Duodenal mucosa (tissue), 2 donors: ENCODE measurements around the gene H3-3A.

ENCODE experiments used
- H3K27ac ChIP-seq: one replicate; pipeline ENCODE4 v1.7.0; 2013; ENCODE audit warnings: low read depth, low read length
- H3K27me3 ChIP-seq, 2 donors: one replicate each; pipeline ENCODE4 v1.7.0; 2013; ENCODE audit warnings: low read length in 2 of 2, control low read depth in 1 of 2; ENCODE audit not compliant: insufficient read depth in 2 of 2, control insufficient read depth in 1 of 2
- H3K36me3 ChIP-seq, 2 donors: one replicate each; pipeline ENCODE4 v1.7.0; 2013; ENCODE audit warnings: low read length in 2 of 2, control low read depth in 1 of 2; ENCODE audit not compliant: insufficient read depth in 2 of 2, control insufficient read depth in 1 of 2
- H3K4me1 ChIP-seq, 2 donors: one replicate each; pipeline ENCODE4 v1.7.0; 2013; ENCODE audit warnings: low read length in 2 of 2, control low read depth in 1 of 2; ENCODE audit not compliant: insufficient read depth in 2 of 2, control insufficient read depth in 1 of 2
- H3K4me3 ChIP-seq, 2 donors: one replicate each; pipeline ENCODE4 v1.7.0; 2013; ENCODE audit warnings: low read length in 2 of 2, low read depth in 1 of 2
- H3K9ac ChIP-seq, 2 donors: one replicate each; pipeline ENCODE4 v1.7.0; 2013; ENCODE audit warnings: low read length in 2 of 2, low read depth in 1 of 2
- H3K9me3 ChIP-seq, 2 donors: one replicate each; pipeline ENCODE4 v1.7.0; 2013; ENCODE audit warnings: low read length in 2 of 2, control low read depth in 1 of 2; ENCODE audit not compliant: control insufficient read depth in 1 of 2

The H3-3A gene

DNA sequence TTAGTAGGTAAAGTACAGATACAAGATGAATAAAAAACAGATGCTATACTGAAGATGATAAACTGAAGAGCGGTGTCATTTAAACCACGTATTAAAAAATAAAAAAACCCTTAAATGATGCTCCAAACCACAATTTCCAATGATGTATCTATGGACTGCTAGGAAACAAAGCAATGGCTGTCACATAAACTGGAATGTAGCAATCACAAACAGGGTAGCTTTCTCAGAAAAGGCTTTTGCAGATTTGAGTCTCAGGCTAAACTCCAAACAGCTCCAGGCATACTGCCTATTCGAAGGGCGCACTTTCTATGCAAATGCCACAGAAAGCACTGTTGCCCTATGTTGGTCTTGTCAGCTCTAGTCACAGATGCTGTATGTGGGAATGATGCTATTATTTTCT is 12.4 kb upstream of the H3-3A start:
- Histone ChIP-seq H3K36me3 (no peaks in the 10 kb centered on the region), H3K4me1 (peaks cover 12 to 22% of the 10 kb centered on the region in 2 donors), H3K9ac (no peak overlapping the region), H3K4me3 (no peak overlapping the region), H3K27me3 (no peaks in the 10 kb centered on the region), H3K9me3 (no peaks in the 10 kb centered on the region), H3K27ac (no peak overlapping the region)

DNA sequence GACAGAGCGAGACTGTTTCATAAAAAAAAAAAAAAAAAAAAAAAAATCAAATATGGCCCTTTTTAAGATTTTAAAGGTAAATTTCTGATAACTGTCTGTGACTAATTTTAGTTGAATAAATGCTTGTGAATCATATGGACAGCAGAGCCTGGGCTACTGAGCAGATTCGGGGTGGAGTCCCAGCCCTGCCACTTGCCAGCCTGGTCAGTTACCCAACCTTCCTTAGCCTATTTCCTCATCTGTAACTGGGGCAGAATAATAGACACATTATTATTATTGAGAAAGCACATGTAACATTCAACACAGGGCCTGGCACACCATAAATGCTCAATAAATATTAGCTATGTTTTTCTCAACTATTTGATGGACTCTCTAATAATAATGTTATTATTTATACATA is 11.2 kb upstream of the H3-3A start:
- H3K36me3 ChIP-seq = no peaks in the 10 kb centered on the region
- no peak overlapping the region for H3K9ac ChIP-seq
- no peaks in the 10 kb centered on the region for H3K27me3 ChIP-seq
- H3K4me3 ChIP-seq = no peak overlapping the region
- H3K4me1 ChIP-seq = peaks cover 12 to 15% of the 10 kb centered on the region in 2 donors
- no peaks in the 10 kb centered on the region for H3K9me3 ChIP-seq
- no peak overlapping the region for H3K27ac ChIP-seq

DNA sequence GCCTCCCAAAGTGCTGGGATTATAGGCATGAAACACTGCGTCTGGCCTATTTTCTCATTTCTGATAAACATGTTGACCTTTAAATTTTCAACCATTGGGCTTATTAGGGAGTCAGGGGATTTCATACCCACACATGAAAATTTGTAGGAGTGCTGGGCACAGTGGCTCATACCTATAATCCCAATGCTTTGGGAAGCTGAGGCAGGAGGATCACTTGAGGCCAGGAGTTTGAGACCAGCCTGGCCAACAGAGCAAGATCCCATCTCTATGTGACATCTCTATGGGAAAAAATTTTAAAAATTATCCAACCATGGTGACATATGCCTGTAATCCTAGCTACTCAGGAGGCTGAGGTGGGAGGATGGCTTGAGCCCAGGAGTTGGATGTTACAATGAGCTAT is 10.5 kb upstream of the H3-3A start:
- Histone ChIP-seq H3K9ac (no peak overlapping the region), H3K27me3 (no peaks in the 10 kb centered on the region), H3K27ac (no peak overlapping the region), H3K9me3 (no peaks in the 10 kb centered on the region), H3K4me1 (peaks cover 5 to 8% of the 10 kb centered on the region in 2 donors), H3K36me3 (no peaks in the 10 kb centered on the region), H3K4me3 (no peak overlapping the region)

DNA sequence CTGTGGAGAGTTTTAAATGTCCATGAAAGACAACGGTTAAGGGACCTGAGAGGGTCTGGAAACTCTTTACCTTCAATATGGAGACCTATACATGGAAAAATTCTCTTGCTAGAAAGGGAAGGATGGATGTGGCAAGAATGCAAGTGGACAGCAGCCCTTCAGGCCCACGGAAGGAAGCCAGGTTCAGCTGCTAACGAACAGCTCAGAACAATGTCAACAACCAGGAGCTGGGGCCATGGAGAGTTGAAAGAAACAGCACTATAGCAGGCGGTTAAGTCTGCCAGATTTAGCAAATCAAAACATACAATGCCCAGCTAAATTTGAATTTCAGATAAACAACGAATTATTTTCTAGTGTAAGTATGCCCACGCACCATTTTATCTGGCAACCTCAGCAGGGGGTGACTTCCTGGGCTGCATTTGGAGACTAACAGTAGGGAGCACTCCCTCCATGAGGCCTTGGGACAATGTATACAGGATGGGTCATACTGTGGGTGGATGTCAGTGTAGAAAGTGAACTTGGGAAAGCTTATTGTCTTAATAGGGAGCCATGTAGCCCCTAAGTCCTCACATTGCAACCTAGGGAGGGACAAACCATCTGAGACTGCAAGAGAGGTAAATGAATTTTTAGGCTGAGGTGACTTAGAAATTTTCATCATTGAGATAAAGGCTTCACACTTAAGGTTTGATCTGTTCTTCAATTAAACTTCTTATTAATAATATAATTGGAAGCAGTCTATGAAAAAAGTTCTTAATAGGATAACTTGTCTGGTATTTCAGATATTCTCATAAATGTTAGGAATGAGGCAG is 7.8 kb upstream of the H3-3A start:
- no peaks in the 10 kb centered on the region for H3K9me3 ChIP-seq
- no peak overlapping the region for H3K9ac ChIP-seq
- H3K36me3 ChIP-seq = peaks cover 0 to 3% of the 10 kb centered on the region in 2 donors
- H3K27me3 ChIP-seq = no peaks in the 10 kb centered on the region
- no peaks in the 10 kb centered on the region for H3K4me1 ChIP-seq
- H3K27ac ChIP-seq = no peak overlapping the region
- no peak overlapping the region for H3K4me3 ChIP-seq

DNA sequence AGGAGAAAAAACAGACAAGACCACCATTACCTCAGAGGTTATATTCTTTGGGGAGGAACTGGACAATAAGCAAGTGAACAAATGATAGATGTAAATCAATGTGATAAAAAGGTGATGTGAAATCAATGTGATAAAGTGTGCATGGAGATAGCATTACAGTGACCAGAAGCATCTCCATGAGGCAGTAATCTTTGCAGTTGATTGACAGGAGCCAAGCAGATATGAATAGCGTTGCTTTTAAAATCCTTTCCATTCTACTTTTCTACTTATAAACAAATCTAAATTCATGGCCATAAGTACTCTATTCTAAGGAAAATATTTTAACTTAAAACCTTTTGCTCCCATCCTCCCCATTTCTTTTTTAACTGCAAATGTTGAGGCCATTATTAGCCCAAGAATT is 2.8 kb upstream of the H3-3A start:
- Histone ChIP-seq H3K27ac (no peak overlapping the region), H3K4me3 (no peak overlapping the region), H3K27me3 (no peaks in the 10 kb centered on the region), H3K36me3 (peaks cover 0 to 3% of the 10 kb centered on the region in 2 donors), H3K9ac (no peak overlapping the region), H3K4me1 (peaks cover 9 to 12% of the 10 kb centered on the region in 2 donors), H3K9me3 (no peaks in the 10 kb centered on the region)

DNA sequence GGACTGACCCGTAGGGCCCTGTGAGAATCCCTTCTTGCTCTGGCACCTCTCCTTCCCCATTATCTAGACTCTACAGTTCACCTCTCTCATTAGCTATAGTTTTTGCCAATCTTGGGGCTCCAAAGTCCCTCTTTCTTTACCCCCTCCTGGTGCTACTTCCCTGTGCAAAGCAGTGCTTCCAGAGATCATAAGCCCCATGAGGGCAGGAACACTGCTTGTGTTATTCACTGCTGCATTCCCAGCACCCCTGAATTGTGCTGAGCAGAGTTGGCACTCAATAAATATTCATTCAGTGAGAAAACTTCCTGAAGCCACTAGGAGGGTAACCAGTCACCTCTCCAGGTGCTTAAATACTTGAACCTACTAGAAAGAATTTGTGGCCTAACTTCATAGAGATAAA is 2.1 kb upstream of the H3-3A start:
- Histone ChIP-seq H3K36me3 (peaks cover 0 to 3% of the 10 kb centered on the region in 2 donors), H3K4me3 (no peak overlapping the region), H3K27ac (no peak overlapping the region), H3K9ac (peak overlapping the region in 1 of 2 donors; percentile 90), H3K27me3 (no peaks in the 10 kb centered on the region), H3K9me3 (no peaks in the 10 kb centered on the region), H3K4me1 (peaks cover 12 to 18% of the 10 kb centered on the region in 2 donors)

DNA sequence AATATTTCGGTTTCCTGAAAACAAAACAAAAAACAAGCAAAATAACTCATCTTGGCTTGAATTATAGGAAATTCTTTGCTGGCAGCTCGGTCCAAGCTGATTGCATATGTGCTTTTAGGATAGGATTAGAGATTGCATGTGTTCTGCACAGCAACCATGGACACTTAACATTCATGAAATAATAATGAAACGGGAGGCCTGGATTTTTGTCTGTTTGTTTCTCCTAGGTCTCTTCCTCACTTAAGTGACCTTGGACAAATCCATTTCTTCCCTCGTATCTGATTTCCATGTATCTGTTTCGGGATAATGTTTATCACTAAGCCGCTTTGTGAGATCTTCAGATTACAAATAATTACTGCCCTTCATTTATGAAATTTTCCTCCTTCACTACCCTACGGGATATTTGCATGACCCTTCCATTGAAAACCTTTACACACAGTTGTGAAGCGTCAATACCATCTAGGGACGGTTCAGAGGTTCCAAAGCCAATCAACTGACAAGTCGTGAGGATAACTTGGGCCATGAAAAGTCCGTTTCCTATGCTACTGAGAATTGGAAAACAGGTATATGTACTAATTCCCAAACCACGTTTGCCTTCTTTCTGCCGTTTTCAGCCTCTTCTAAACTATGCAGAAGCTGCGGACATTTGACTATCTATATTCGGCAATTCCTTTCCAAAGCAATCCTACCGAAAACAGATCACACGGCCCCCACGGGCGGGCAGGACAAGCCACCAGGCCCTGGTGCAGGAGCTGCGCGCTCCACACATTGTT is 1.3 kb upstream of the H3-3A start:
- Histone ChIP-seq H3K9me3 (no peaks in the 10 kb centered on the region), H3K4me3 (peak overlapping the region; percentile 65 to 69), H3K27ac (peak overlapping the region; percentile 95), H3K36me3 (peaks cover 7 to 10% of the 10 kb centered on the region in 2 donors), H3K27me3 (no peaks in the 10 kb centered on the region), H3K9ac (peak overlapping the region; percentile 65 to 90), H3K4me1 (peaks cover 20 to 27% of the 10 kb centered on the region in 2 donors)

DNA sequence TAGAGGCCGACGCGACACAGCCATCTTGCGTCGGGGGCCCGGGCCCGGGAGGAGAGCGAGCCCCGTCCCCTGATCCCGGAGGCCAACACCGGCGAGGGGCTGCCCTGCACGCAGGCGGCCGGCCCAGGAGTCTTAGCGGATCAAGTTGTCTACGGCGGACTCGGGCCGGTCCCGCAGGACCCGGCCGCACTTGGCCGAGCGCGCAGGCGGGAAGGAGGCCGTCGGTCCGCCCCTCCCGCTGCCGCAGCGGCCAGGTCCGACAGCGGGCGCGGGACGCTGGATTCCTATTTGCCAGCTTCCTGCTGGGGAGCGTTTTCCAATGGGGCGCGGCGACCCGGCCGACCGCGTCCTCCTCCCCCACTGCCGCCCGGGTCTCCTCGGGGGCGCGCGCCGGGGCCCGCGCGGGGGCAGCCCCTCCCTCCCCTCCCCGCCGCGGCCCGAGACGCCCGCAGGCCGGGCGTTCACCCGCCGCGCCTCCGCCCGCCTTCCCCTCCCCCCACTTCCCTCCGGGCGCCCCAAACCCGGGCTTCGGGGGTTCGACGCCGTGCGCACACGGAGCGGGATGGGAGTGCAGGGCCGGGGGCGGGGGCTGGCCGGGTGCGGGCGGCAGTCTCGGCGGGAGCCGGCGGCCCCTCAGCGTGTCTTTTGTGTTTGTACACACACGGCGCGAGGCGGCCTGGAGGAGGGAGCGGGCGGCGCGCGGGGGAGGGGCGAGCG is 517 bp upstream of the H3-3A start:
- Histone ChIP-seq H3K27ac (peak overlapping the region; percentile 95), H3K9me3 (no peaks in the 10 kb centered on the region), H3K36me3 (peaks cover 14 to 15% of the 10 kb centered on the region in 2 donors), H3K9ac (peak overlapping the region; percentile 65 to 90), H3K27me3 (no peaks in the 10 kb centered on the region), H3K4me3 (peak overlapping the region; percentile 65 to 69), H3K4me1 (peaks cover 27 to 34% of the 10 kb centered on the region in 2 donors)

DNA sequence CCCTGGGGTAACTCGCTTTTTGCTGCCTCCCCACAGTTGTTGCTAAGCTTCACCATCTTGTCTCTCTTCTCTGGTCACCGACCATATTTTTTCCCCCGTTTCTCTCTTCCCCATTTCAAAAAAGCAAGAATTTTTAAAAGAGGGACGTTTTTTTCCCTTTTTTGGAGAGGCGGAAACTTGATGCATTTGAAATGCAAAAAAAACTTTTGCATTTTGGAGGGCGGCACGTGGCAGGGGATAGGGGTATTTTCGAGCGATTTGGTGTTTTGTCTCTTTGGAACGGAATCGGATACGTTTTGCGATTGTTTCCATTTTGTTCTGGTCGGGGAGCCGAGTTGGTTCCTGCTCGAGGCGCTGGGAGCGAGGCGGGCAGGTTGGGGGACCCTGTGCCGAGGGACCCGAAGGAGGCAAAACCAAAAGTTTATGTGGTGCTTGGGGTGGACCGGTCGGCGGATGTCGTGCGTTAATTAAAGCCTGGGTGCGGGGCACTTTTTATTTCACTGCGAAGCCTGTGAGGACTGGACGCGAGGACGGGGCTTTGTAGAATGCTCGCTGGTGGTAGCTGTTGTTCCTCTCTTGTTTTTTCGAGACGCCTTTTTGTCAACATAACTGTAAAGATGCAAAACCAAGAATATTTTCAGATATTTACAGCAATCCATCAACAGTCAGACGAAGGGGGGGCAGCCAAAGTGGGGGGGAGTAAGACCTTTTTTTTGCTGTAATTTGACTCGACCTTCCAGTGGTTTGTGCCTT is 884 bp downstream of the H3-3A start:
- H3K9ac ChIP-seq = peak overlapping the region; percentile 87 to 99
- peaks cover 37 to 42% of the 10 kb centered on the region in 2 donors for H3K4me1 ChIP-seq
- H3K27me3 ChIP-seq = no peaks in the 10 kb centered on the region
- H3K4me3 ChIP-seq = peak overlapping the region; percentile 90 to 99
- peaks cover 22% of the 10 kb centered on the region in 2 donors for H3K36me3 ChIP-seq
- H3K9me3 ChIP-seq = no peaks in the 10 kb centered on the region
- peak overlapping the region; percentile 99 for H3K27ac ChIP-seq
